Activated T-cell treated with anti-CD3 and anti-CD28 coated beads for 1 hour (primary cell): ENCODE measurements around the gene ATP23.

Experiments used
- DNase-seq: peaks from one replicate; pipeline ENCODE4 v3.0.0-alpha.2; 2020; ENCODE audit warnings: low read depth

ATP23 gene, protein sequence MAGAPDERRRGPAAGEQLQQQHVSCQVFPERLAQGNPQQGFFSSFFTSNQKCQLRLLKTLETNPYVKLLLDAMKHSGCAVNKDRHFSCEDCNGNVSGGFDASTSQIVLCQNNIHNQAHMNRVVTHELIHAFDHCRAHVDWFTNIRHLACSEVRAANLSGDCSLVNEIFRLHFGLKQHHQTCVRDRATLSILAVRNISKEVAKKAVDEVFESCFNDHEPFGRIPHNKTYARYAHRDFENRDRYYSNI

DNA sequence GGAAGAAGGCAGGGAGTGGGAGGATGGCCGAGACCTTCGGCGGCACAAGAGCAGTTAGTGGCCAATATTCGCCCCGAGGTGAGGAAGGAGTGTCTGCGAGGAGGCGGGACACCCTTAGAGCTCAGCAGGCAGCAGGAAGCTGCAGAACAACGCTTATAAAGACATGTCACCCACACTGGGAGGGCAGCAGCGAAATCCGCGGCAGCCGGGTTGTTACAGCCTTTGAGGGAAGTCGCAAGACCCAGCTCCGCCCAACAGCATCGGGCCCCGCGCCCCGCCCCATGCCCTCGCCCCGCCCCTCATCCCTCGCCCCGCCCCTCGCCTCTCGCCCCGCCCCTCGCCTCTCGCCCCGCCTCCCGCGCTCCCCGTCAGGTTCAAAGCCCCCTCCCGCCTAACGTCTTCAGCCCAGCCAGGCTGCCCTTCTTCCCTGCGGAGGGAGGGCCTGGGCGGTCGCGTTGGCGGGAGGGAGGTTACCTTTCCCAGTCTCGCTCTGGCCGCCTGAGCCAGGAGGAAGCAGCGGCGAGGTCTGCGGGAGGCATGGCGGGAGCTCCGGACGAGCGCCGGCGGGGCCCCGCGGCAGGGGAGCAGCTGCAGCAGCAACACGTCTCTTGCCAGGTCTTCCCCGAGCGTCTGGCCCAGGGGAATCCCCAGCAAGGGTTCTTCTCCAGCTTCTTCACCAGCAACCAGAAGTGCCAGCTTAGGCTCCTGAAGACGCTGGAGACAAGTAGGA, at the start of gene ATP23:
Gene ATP23 (plus strand): TSS at position 403 of the 730 bp plus-strand sequence. CDS start 135 bp downstream, at position 538.
- DNase-seq, result peak; percentile 84

DNA sequence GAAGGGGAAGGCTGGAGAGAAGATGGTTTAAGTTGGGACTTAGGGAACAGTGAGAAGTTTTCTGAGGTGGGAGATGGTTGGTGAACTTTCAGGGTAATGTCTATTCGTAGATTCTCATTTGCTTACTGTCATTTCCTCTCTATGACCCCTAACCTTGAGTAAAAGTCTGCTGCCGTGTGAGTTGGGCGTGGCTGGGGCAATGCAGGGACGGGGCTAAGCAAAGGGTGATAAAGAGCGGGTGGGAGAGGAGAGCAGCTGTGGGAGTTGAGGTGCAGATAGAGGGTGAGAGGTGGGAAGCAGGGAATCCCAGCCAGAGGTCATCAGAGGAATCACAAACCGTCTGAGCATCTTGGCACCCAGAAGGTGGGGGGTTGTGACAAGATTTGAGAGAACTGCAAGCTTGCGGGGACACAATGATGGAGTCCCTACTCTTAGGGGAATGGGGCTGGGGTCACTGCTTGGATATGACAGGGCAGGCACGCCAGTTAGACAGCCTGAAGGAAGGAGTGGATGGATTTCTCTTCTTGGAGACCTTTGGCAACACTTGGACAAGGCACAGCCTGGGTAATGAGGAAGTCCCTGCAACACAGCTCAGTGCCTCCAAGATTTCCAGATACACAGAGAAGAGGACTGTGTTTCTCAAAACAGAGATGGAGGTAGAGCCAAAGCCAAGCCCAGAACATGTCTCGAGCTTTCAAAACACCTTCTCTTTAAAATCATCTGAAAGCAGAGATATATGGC, 49.0 kb upstream of the ATP23 start:
- no peak for DNase-seq

DNA sequence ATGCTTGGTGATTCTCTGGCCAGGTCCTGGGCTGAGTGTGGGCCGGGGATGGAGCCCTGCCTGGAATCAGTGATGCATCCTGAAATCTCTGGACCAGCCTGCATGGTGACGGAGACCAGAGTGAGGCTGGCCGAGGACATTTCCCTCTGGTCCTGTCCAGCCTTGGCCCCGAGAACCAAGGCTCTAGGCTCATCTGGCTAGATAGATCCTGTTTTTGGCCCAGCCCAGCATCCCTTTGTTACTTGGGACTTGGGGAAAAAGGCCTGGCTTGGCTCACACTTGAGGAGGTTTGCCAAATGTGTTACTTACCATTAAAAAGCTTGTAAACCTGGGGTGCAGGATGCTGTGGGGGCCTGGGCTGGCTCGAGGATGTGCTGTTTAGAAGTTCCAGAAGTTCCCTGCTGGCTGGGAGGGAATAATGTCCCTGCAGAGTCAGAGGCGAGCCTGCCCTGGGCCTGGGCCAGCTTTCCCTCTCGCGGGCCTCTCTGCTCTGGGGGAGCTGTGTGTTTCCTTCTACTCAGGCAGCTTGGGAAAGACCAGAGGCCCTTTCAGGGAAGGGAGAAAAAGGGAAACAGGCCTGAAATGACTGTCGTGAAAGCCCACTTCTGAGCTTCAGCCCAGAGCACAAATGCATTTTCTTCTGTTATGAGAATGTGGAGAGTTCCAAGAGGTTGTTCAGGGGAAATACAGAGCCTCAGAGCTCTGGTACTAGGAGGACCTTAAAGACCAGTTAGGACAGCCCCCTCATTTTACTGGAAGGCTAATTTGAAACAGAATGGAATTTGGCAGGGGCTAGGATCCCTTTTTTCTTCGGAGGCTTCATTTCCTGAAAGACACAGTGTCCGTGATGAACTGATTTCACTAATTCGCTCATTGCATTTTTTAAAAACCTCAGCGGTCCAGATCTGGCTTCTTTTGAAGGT, 47.7 kb upstream of the ATP23 start:
- no peak for DNase-seq

DNA sequence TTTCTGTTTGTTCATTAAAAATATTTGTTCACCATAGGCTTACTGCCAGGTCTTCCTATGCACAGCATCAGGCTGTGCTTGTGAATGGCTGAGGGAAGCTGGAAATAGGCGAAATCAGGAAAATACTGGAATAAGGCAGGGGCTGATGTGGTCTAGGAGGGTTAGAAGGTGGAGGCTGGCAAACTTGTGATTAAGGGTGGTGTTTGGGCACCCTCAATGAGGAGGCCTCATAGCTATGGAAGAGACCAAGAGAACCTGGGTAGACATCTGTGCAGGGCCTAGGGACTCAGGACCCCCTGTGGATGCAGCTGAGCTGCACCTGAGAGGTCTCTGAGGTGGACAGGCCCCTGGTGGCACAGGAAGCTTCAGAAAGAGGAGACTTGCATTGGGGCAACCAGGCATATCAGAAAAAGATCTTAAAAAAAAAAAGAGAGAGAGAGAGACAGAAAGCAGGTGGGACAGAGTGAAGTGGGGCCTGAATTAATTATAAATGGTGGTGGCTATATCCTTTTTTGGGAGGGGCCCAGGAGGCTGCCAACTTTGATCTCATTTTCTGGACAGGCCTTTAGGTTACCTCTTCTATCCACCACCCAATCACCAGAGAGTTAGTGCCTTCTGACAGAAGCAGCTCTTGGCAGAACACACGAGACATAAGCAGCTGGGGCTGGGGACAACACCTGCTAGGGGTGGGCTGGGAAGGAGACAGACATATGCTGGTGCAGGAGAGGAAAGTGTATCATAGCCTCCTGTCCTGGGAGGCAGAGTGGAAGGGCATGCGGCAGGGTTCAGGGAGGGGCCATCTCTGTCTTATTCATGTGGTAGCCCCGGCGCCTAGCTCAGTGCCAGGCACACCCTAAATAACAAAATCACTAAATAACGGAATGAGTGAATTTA, 46.7 kb upstream of the ATP23 start:
- DNase-seq, result no peak

DNA sequence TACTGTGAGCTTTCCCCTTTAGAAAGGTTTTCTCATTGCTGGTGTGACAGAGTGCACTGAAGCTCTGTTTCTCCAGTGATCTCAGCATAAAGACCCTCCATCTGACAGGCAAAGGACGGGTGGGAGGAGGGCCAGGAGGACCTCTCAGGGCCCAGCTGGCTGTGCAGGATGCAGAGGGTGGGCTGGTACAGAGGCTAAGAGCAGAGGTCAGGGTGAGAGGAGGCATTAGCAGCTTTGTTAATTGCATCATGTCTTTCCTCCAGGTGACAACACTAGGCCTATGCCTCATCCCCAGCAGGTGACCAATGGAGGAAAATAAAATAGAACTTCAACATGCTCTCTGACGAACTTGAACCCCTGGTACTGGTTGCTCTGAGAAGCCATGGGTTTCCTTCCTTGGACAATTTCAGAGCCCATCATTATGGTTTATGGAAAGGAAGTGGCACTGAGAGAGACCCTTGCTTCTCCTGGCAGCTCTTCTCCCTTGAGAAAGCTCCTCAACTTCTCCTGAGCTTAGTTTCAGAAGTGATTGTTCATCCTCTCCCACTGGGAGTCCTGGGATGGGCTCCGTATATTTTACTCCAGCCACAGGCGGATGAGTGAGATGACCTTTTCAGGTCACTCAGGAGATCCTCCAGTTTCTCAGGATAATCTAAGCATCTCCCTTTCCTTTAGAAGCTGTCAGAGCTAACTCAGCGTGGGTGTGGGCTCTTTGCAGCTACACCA, 45.8 kb upstream of the ATP23 start:
- DNase-seq, result no peak

DNA sequence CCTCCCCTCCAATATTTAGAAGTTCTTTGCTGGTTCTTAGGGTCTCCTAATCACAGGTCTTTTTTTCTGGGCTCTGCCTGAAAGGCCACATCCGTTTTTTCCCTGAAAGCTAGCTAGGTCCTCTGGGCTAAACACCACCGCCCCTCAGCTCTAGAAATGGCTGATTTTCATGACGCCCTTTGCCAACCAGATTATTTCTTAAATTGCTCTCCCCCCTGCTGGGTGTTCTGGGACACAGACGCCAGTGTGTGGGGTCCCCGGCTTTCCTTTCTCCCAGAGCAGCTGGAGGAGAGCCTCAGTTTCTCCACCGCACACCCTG, 45.3 kb upstream of the ATP23 start:
- no peak for DNase-seq

DNA sequence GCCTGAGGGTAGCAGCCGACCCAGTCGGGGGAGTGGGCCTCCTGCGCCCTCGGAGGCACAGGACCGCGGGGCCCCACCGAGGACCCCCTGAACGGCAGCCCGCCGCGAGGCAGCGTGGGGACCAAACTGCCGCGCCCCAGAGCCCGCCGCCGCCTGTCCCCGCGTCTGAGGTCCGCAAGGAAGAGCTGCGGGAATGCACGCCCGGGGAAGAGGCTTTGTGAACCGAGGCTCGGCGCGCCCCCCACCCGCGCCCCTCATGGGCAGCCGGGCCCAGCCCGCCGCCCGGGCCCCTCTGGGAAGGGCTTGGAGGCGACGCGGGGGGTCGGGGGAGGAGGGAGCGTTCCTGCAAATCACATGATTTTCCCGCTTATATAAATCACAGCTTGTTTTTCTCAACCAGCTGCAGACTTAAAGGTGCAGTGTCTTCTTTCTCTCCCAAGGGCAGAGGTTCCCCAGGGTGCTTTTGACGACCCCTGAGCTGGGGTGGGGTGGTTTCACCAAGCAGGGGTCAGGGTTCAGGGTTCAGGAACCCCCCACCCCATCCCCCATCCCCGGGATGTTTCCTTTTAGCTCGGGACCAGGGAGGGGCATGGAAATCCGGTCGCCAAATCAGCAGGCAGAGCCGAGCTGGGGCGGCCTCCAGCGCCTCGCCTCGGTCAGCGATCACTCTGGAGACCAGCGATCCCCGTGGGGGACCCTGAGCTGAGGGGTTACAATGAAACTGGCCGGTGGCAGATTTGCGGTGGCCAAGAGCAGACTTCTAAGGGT, 44.7 kb upstream of the ATP23 start:
- no peak for DNase-seq

DNA sequence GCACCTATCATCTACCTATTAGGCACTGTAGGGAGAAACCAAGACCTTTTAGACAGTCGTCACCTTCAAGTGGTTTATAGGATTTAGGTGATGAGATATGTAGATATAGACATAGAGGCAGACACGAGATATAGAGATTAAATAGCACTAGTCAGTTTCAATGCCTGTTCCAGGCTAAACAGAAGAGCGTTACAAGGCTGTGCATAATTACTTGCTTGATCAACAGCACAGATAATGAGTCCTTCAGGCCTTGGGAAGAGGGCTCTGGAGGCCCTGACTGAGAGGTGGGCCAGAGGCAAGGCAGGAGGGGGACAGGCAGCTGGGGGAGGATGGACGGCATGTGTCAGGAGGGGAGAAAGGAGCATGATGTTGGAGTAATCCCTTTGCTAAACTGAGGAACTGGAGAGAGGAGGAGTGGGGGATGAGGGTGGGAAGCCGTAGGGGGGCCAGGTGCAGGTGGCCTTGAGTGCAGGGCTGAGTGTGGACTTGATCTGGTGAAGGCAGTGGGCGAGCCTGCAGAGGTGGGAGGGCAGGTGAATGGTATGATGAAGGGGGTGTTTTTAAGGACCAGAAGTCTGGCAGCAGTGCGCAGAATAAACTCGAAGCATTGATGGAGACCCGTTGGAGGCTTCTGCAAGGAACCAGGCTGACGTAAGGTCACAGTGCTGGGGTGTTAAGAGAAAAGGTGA, 43.9 kb upstream of the ATP23 start:
- no peak for DNase-seq

DNA sequence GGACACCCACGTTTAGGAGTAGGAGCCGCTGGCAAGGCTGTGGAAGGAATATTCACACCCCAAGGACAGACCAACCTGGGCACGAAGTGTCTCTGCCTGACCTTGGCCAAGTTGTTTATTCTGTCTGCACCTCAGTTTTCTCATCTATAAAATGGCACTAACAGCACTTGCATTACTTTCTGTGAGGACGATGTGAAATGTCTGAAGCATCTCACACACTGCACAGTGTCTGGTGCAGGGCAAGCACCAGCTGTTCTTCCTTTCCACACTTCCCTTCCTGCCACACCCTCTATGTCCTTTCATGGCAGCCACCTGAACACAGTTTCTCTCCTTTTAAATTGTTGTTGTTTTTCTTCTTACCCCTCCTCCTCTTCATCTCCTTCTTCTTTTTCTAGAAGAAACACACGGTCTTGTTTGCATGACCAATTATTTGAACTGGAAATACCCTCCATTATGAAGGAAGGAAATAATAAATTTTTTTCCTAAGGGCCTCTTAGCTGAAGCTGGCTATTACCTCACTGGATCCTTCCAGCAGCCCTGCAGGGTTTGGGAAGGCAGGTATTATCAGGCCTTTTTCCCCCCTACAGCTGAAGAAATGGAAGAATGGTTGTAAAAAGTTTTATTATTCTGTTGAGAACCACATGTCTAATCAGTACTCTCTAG, 42.9 kb upstream of the ATP23 start:
- DNase-seq, result no peak

DNA sequence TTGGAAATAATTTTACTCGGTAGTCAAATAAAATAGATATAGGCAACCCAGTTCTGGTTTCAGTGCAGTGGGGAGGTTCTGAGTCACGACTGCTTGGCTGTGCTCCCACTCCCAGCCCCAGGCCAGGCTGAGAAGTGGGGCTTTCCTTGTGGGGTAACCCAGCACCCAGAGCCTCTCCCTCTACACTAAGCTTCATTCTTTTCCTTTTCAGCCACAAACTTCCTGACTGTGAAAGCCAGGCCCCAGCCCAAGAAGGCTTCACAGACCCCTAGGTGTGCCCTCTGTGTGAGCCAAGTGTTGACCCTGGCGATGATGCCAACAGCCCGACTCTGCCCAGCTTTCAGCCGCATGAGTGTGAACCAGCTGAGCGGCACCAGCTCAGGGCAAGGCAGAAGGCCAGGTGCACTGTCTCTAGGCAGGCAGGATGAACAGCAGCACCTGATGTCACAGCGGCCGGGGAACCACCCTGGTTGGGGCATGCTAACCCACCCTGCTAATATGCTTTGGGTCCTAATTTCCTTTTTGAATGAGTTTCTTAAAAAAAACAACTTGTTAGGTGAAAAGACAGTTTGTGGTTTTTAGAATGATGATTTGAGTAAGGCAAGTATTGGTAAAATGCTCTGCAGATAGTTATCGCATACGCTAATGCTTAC, 42.2 kb upstream of the ATP23 start:
- peak; percentile 58 for DNase-seq

DNA sequence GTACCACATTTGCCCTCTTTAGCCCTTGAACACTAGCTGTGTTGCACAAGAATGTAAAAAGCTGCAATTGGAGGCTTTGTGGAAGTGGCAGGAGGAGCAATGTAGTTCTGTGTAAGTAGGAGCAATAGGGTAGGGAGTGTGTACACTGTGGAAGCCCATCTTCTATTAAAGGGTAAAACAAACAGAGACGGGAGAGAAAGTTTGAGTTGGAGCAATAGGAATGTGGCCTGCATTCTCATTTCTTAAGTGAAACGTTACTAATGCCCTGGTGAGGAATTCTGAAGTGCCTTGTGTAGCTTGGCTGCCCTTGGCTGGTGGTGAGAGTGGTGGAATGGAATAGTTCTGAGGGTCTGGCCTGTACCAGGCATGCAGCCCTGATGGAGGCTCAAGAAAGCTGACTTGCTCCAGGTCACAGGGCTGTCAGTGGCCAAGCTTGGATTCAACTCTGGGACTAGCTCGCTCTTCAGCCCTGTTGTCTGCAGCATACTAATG, 38.8 kb upstream of the ATP23 start:
- DNase-seq, result no peak

DNA sequence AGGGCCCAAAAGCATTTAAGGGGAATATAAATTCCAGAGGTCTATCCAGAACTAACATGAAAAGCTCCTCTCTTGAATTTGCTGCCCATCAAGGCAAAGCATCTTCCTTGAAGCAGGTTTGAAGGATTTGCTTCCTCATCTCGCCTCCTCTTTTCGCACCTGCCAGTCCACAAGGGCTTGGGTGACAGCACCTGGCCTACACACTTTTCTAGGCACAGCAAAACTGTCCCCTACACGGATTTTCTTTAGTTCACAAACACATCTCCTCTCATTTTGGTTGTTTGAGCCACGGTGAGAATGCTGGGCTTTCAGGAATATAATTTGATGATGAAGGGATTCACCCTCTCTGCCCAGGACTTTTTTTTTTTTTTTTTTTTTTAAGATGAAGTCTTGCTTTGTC, 36.9 kb upstream of the ATP23 start:
- DNase-seq, result no peak

DNA sequence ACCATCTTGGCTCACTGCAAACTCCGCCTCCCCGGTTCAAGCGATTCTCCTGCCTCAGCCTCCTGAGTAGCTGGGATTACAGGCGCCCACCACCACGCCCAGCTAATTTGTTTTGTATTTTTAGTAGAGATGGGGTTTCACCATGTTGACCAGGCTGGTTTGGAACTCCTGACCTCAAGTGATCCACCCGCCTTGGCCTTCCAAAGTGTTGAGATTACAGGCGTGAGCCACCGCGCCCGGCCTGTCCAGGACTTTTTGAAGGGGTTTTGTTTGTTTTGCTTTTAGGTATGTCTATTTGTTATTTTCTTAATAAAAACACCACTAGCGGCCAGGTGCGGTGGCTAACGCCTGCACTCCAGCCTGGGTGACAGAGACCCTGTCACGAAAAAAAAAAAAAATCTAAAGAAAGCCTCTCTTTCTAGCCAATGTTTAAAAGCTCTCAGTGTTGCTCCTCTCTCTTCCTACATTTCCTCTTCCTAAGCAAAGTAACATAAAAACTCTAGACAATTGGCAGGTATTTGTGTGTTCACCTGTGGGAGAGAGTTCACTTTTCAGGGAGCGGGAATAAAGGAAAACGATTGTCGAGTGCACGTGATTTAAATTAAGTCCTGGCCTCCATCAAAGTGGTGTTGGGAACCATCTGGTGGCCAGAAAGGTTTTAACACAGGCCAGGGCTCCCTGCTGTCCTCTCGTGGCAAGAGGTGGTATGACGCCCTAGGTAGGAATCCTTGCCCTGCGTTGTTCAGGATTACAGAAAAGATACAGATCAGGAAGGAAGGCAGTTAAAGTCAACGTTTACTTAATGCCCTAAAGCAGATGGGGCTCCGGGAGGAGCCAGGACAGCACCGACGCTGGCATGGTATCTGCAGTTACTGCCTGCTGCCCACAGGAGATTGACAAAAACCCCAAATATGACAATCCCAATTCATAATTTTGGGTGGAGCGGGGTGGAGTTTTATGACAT, 36.2 kb upstream of the ATP23 start:
- DNase-seq, result peak; percentile 75

DNA sequence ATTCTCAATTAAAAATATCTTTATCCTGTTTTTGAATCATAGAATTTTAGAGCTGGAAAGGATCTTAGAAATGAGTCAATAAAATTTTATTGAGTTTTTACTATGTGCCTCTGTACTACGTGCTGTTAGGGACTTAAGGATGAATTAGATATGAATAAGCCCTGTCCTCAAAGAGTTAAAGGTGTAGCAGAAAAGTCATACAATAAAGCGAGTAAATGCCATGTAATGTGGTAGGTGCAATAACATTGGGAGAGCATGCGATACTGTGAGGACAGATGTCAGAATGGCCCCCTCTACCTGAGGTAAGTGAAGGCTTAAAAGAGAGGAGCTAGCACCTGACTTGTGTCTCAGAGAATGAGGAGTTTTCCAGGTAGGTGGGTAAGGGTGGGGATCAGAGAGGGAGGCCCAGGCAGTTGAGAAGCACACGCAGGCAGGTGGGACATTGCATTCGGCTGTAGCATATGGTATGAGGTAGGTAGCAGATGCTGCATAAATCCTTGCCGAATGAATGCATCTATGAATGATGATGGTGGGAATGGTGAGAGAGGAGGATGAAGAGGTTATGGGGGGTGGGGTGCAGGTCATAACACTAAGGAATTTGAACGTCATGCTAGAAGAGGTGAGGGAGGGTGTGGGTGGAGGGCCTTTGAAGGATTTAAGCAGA, 35.4 kb upstream of the ATP23 start:
- DNase-seq, result no peak

DNA sequence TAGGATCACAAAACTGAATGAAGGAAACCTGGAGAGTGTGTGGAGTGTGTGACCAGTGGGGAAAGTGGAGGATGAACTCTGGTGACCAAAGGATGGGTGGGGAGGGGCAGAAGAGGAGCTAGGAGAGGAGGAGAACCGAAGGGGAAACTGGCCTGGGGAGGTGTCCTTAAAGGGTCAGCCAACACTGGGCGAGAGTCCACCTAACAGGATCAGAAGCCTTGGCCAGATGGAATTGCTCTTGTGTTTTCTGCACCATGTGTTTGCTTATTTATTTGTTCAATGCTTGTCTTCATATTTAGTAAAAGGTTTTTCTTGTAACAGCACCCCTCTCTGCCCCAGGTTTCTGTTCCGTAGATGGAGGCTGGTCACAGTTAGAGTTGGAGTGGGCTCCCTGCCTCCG, 34.5 kb upstream of the ATP23 start:
- no peak for DNase-seq

DNA sequence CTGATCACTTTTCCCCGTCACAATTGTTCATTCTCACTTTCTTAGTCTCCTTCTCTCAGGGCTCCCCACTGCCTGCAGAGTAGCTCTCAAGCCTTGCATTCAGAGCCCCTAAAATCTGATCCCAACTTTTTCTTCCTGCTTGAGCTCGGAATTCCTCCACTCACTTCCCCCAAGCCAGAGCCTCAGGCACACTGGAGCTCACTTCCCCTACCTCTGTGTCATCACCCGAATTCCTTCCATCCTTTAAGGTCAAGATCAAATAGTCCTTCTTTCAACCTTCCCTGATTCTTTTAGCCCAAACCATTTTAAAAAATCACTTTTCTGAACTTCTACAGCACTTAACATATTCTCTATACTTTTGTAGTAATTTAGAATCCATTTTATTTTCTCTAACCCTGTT, 34.1 kb upstream of the ATP23 start:
- no peak for DNase-seq
